Measurements from ENCODE around the gene EBLN2.
"Not testable (repeated sequence)": the region's sequence is repeated elsewhere in the genome, so short reads cannot be mapped to it uniquely, and the experiment has no call there.

Gene EBLN2

DNA sequence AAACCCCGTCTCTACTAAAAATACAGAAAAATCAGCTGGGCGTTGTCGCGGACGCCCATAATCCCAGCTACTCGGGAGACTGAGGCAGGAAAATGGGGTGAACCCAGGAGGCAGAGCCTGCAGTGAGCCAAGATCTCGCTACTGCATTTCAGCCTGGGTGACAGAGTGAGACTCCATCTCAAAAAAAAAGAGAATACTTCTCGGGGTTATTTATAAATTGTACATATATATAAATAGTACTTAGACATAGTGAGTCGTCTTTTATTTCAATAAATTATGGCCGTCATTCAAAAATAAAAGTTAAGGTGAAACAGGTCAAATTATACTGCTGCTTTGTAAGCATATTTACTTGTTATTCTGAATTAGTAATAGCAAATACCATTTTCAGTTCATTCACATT, 12.1 kb upstream of the EBLN2 start:
- Histone ChIP-seq H3K4me3 (no peak overlapping the region), H3K9me3 (ENCODE audit: low read depth, low read length) (no peaks in the 10 kb centered on the region), H3K9ac (ENCODE audit: insufficient read length) (no peak overlapping the region), H3K27ac (no peak overlapping the region), H3K36me3 (ENCODE audit: insufficient read depth, low read length) (no peaks in the 10 kb centered on the region; the same call in 1 of the 2 replicates)
- TF ChIP-seq FOXP2 (optimal IDR thresholded peaks at IDR 0.05; ENCODE audit: control extremely low read depth, extremely low read length, insufficient read depth): no peak
- no peak for TF ChIP-seq EZH2 (IDR thresholded peaks at IDR 0.05)
- no peak for TF ChIP-seq POLR2AphosphoS5 (IDR thresholded peaks at IDR 0.05; ENCODE audit: borderline replicate concordance, low read depth, low read length)
- DNase-seq (ENCODE audit: low read depth, low spot score): no peak

DNA sequence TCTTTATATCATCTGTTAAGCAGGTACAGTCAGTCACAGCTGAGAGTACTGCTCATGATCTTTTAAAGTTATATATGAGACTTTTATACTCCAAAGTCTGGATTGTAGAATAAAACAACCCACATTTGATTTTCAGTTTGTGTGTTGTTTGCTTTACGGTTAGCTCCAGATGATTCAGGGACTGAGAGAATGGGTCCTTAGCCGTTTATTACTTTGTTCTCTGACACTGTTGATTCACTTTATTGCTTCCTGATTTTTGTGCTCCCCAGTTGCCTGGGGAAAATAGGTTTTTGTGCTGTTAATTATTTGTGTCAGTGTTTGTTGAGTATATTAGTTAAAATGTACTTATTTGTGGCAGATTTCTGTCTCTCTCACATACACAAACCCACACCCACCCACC, 8.6 kb upstream of the EBLN2 start:
- DNase-seq (ENCODE audit: low read depth, low spot score): no peak
- no peaks in the 10 kb centered on the region for H3K9me3 ChIP-seq (ENCODE audit: low read depth, low read length)
- no peak overlapping the region for H3K4me3 ChIP-seq
- 0 out of 2 replicates have a peak overlapping the region, but pooled peaks have one; percentile 11 for H3K27ac ChIP-seq
- H3K36me3 ChIP-seq (ENCODE audit: insufficient read depth, low read length): no peaks in the 10 kb centered on the region; the same call in 1 of the 2 replicates
- no peak for TF ChIP-seq FOXP2 (optimal IDR thresholded peaks at IDR 0.05; ENCODE audit: control extremely low read depth, extremely low read length, insufficient read depth)
- no peak for TF ChIP-seq EZH2 (IDR thresholded peaks at IDR 0.05)
- TF ChIP-seq POLR2AphosphoS5 (IDR thresholded peaks at IDR 0.05; ENCODE audit: borderline replicate concordance, low read depth, low read length): no peak
- H3K9ac ChIP-seq (ENCODE audit: insufficient read length): no peak overlapping the region

DNA sequence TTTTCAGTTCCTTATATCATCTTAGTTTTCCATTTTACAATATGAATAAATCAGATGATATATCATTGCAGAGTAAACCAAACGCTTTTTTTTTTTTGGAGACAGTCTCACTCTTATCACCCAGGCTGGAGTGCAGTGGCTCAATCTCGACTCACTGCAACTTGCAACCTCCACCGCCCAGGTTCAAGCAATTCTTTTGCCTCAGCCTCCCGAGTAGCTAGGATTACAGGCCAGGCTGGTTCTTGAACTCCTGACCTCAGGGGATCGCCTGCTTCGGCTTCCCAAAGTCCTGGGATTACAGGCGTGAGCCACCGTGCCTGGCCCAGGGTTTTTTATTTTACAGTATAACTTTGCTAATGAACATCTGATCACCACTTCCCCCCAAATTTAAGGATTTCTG, 5.9 kb upstream of the EBLN2 start:
- H3K4me3 ChIP-seq: no peak overlapping the region
- TF ChIP-seq POLR2AphosphoS5 (IDR thresholded peaks at IDR 0.05; ENCODE audit: borderline replicate concordance, low read depth, low read length) (no peak), EZH2 (IDR thresholded peaks at IDR 0.05) (no peak), FOXP2 (optimal IDR thresholded peaks at IDR 0.05; ENCODE audit: control extremely low read depth, extremely low read length, insufficient read depth) (no peak)
- H3K27ac ChIP-seq: no peak overlapping the region
- no peak overlapping the region for H3K9ac ChIP-seq (ENCODE audit: insufficient read length)
- H3K36me3 ChIP-seq (ENCODE audit: insufficient read depth, low read length): no peaks in the 10 kb centered on the region
- no peak for DNase-seq (ENCODE audit: low read depth, low spot score)
- H3K9me3 ChIP-seq (ENCODE audit: low read depth, low read length): no peaks in the 10 kb centered on the region

DNA sequence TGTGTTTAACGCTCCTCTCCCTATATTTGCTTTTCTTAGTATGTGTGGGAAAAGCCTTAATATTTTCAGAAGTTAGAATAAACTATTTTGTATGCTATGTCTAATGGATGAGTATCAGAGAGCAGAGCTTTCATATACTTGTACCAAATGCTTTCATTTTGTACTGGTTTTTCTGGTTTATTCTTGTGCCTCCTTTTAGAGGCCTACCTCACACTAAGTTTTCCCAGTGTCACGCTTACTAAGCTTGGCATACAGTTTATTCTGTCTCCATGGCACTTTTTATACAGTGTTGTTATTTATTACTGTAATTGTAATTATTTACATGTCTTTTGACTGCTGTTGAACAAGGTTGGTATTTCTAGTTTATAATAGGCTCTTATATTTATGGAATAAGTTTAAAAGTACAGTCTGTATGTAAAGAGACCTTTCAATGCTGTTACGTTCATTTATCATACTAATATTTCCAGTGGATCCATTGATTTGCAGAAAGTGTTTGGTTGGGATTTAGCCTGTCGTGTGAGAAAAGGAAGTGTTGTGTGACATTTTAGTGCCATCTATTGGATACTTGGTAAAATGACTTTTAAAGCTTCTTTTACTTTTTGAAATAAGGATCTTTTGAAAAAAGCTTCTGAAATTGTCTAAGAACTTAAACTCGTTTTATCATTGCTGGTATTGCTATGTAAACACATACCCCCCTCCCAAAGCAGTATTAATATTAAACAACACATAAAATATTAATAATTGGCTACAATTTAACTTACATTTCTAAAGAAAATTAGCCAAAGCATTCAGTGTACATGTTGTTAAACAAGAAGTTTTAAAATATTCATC, 5.2 kb upstream of the EBLN2 start:
- no peak overlapping the region for H3K9ac ChIP-seq (ENCODE audit: insufficient read length)
- H3K4me3 ChIP-seq: no peak overlapping the region
- no peaks in the 10 kb centered on the region for H3K9me3 ChIP-seq (ENCODE audit: low read depth, low read length)
- H3K27ac ChIP-seq: no peak overlapping the region
- TF ChIP-seq POLR2AphosphoS5 (IDR thresholded peaks at IDR 0.05; ENCODE audit: borderline replicate concordance, low read depth, low read length) (no peak), EZH2 (IDR thresholded peaks at IDR 0.05) (no peak), FOXP2 (optimal IDR thresholded peaks at IDR 0.05; ENCODE audit: control extremely low read depth, extremely low read length, insufficient read depth) (no peak)
- no peak for DNase-seq (ENCODE audit: low read depth, low spot score)
- peaks cover 2% of the 10 kb centered on the region; the same call in 1 of the 2 replicates for H3K36me3 ChIP-seq (ENCODE audit: insufficient read depth, low read length)

DNA sequence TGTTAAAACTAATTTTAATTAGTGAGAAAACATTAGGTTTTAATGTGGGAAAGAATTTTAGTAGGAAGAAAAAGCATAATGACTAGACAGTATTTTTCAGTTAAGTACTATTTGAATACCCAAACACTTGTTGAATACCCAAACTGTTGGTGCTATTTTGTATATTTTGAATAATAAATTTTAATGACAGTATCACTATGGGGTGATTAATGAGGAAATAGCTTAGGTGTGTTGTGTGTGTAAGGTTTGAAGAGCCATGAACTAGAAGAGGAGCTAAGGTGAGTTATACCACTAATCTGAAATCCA, 4.7 kb upstream of the EBLN2 start:
- Histone ChIP-seq H3K27ac (no peak overlapping the region), H3K4me3 (no peak overlapping the region), H3K9ac (ENCODE audit: insufficient read length) (no peak overlapping the region), H3K36me3 (ENCODE audit: insufficient read depth, low read length) (peaks cover 4% of the 10 kb centered on the region; the same call in 1 of the 2 replicates), H3K9me3 (ENCODE audit: low read depth, low read length) (no peaks in the 10 kb centered on the region)
- TF ChIP-seq POLR2AphosphoS5 (IDR thresholded peaks at IDR 0.05; ENCODE audit: borderline replicate concordance, low read depth, low read length) (no peak), EZH2 (IDR thresholded peaks at IDR 0.05) (no peak), FOXP2 (optimal IDR thresholded peaks at IDR 0.05; ENCODE audit: control extremely low read depth, extremely low read length, insufficient read depth) (no peak)
- DNase-seq (ENCODE audit: low read depth, low spot score): no peak

DNA sequence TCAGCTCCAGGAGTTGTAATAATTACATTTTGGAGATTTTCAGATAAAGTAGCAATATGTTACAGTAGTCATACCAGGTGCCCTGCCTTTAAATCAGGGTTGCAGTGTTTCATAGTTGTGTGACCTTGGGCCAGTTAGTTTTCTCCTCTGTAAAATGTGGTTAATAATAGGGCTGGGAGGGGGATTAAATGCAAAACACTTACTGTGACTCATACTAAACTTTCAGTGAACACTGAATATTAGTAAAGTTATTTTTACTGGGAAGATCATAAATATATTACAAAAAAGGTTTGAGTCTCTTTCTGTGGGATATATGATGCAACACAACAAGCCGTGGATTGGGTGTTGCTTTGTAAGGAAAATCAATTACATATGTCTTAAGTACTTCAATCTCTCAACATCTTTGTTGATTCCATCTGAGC, 1.1 kb upstream of the EBLN2 start:
- Histone ChIP-seq H3K9ac (ENCODE audit: insufficient read length) (peak overlapping the region; percentile 37), H3K36me3 (ENCODE audit: insufficient read depth, low read length) (peaks cover 28% of the 10 kb centered on the region), H3K9me3 (ENCODE audit: low read depth, low read length) (no peaks in the 10 kb centered on the region), H3K27ac (peak overlapping the region; percentile 94), H3K4me3 (peak overlapping the region; percentile 38)
- TF ChIP-seq EZH2 (IDR thresholded peaks at IDR 0.05) (no peak), FOXP2 (optimal IDR thresholded peaks at IDR 0.05; ENCODE audit: control extremely low read depth, extremely low read length, insufficient read depth) (no peak), POLR2AphosphoS5 (IDR thresholded peaks at IDR 0.05; ENCODE audit: borderline replicate concordance, low read depth, low read length) (no peak)
- DNase-seq (ENCODE audit: low read depth, low spot score): peak; percentile 42

DNA sequence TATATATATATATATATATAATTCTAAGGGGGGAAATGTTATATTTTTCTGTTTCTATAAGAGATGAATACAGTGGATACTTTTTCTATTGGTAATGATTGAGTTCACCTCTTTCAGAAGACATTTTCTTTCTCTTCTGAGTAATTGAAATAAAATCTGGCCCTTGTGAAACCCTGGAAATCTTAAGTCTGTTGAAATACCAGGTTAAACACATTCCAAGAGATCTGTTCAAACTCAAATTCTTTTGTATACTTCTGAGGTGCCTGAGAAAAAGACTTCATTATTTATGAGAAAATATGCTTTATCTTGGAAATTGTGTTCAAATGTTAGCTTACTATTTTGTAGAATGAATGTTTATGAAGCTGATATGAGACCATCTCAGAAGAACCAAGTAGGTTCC, 4.8 kb downstream of the EBLN2 start:
- not testable (repeated sequence) for H3K27ac ChIP-seq; H3K9ac ChIP-seq (ENCODE audit: insufficient read length); H3K9me3 ChIP-seq (ENCODE audit: low read depth, low read length); H3K4me3 ChIP-seq; DNase-seq (ENCODE audit: low read depth, low spot score)
- H3K36me3 ChIP-seq (ENCODE audit: insufficient read depth, low read length): peaks cover 37% of the 10 kb centered on the region

DNA sequence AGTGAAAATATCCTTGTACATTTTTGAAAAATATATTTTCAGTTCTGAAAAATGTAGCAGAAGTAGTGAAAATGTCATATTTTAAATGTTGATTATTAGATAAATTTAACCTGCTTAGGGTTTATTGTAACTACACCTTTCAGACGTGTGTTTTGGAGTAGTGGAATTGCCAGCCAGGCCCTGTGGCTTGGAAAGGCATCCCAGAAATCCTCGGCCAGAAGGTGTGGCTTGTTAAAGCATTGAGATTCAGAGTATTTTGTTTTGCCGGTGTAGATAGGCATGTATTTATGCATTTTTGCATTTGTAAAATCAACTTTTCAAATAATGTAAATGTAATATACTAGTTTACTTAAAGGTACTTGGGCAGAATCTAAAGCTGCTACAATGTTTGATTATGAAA, 7.0 kb downstream of the EBLN2 start:
- Histone ChIP-seq H3K27ac (no peak overlapping the region), H3K9me3 (ENCODE audit: low read depth, low read length) (no peaks in the 10 kb centered on the region), H3K9ac (ENCODE audit: insufficient read length) (no peak overlapping the region), H3K4me3 (no peak overlapping the region), H3K36me3 (ENCODE audit: insufficient read depth, low read length) (peaks cover 22% of the 10 kb centered on the region)
- no peak for TF ChIP-seq FOXP2 (optimal IDR thresholded peaks at IDR 0.05; ENCODE audit: control extremely low read depth, extremely low read length, insufficient read depth)
- no peak for TF ChIP-seq POLR2AphosphoS5 (IDR thresholded peaks at IDR 0.05; ENCODE audit: borderline replicate concordance, low read depth, low read length)
- TF ChIP-seq EZH2 (IDR thresholded peaks at IDR 0.05): no peak
- DNase-seq (ENCODE audit: low read depth, low spot score): no peak

DNA sequence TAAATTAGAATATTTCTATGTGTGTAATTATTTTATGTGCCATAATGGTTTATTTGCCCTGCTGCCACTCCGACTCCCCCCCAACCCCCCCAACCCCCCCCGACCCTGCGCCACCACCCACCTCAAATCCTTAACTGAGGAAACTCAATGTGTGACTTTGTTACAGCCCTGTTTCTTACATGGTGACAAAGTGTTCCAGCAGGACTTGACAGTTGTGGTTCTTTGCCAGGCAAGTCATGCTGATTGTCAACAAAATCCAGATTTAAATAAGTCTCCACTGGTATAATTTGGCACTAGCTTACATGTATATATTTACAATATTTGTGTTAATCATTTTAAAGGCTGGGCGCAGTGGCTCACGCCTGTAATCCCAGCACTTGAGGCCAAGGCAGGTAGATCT, 7.7 kb downstream of the EBLN2 start:
- no peak overlapping the region for H3K9ac ChIP-seq (ENCODE audit: insufficient read length)
- TF ChIP-seq FOXP2 (optimal IDR thresholded peaks at IDR 0.05; ENCODE audit: control extremely low read depth, extremely low read length, insufficient read depth): no peak
- TF ChIP-seq EZH2 (IDR thresholded peaks at IDR 0.05): no peak
- no peaks in the 10 kb centered on the region for H3K9me3 ChIP-seq (ENCODE audit: low read depth, low read length)
- H3K4me3 ChIP-seq: no peak overlapping the region
- no peak overlapping the region for H3K27ac ChIP-seq
- H3K36me3 ChIP-seq (ENCODE audit: insufficient read depth, low read length): peaks cover 21% of the 10 kb centered on the region
- no peak for DNase-seq (ENCODE audit: low read depth, low spot score)
